UCSD-AML1 (cell line): ENCODE data around the gene GGT1.
"Not testable (repeated sequence)": the region's sequence is repeated elsewhere in the genome, so short reads cannot be mapped to it uniquely, and the experiment has no call there.

Experiments
- DNase-seq: peaks from one replicate; lab custom pipeline; 2025; ENCODE audit not compliant: unreplicated experiment; lab: John Stamatoyannopoulos, UW

Gene GGT1

GRCh38 chr22:24633231-24634023, 30.4 kb downstream of the GGT1 start:
- DNase-seq = not testable (repeated sequence)

DNA sequence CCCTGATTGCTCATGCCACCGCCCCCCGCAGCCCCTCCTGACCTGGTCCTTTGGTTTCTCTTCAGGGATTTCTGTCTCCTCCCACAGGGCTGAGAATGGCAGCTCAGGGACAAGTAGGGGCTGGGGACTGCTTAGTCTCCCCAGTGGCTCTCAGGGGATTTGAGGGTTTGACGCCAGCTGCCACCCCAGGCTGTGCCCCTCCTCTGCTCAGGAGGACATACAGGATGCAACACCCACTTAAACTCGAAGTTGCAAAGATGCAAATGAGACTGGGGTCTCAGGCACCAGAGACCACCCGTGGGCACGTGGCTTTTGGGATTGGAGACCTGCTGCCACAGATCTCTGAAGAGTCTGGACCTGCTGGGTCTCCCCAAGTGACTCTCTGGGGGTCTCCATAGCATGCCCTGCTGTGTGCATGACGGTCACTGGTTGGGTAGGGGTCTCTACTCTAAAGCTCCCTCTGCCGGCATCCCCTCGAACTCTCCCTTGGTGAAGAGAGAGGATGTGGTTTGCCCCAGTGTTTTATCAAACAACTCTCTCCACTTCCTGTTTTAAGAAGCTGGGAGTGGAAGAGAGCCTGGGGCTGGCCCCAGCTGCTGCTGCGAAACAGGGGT, 31.9 kb downstream of the GGT1 start:
- DNase-seq = peak; percentile 44

GRCh38 chr22:24636513-24636912, 33.5 kb downstream of the GGT1 start:
- not testable (repeated sequence) for DNase-seq

GRCh38 chr22:24642307-24642706, 39.3 kb downstream of the GGT1 start:
- DNase-seq = not testable (repeated sequence)

DNA sequence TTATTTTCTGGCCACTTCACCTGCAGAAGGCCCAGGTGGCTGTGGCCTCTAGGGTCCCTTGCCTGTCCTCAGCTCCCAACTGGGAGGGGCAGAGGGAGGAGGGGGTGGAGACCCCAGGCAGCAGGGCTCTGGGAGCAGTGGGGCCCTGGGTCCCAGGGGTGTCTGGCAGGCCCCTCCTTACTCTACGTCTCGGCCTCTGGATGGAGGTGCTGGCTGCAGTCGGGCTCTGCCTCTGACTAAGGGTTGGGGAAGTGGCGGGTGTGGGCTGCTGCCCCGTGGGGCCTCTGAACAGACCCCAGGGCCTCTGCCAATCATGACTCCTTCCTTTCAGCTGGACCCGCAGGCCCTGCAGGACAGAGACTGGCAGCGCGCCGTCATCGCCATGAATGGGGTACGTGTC, 41.4 kb downstream of the GGT1 start:
- not testable (repeated sequence) for DNase-seq

GRCh38 chr22:24645408-24646399, 42.7 kb downstream of the GGT1 start:
- not testable (repeated sequence) for DNase-seq

DNA sequence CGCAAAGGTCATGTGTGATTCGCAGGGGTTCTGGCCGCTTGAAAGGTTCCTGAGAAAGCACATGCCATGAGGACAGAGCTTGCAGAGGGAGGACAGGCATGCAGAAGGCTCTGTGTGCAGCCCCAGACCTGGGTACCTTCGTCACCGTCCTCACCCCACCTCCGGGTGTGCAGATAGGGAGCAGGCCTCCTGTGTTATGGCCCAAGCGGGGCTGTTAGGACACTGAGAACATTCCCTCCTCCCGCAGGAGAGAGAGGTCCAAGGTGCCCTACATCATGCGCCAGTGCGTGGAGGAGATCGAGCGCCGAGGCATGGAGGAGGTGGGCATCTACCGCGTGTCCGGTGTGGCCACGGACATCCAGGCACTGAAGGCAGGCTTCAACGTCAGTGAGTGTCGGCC, 43.8 kb downstream of the GGT1 start:
- not testable (repeated sequence) for DNase-seq

DNA sequence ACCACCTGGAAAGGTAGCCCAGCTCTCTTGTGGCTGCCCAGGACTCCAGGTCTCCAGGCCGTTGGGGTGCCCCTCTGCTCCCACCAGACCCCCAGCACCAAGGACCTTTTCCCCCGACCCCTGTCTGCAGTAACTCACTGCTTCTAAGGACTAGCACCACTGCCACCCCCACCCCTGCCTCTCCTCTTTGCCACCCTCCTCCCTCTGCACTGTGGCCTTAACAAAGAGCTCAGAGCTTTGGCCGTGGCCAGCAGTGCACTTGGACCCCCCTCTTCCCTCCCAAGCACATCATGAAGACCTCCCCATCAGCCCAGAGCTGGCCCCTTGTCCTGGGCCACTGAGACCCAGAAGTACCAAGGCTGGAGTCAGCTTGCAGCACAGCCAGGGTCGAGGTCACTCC, 46.4 kb downstream of the GGT1 start:
- DNase-seq = not testable (repeated sequence)

- not testable (repeated sequence) for DNase-seq
Observed at GRCh38 chr22:24650884-24651283, 47.9 kb downstream of the GGT1 start.

DNA sequence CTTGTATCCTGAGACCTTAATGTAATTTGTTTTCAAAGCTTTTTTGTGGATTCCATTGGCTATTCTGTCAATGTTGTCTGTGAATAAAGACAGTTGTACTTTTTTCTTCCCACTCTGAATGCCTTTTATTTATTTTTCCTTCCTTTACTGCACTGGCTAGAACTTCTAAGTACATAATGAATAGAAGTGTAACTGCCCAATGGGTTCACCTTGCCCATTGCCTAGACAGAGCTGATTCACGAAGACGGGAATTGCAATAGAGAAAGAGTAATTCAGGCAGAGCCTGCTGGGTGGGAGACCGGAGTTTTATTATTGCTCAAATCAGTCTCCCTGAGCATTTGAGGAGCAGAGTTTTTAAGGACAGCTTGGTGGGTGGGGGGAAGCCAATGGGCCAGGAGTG, 62.4 kb downstream of the GGT1 start:
- DNase-seq = not testable (repeated sequence)

DNA sequence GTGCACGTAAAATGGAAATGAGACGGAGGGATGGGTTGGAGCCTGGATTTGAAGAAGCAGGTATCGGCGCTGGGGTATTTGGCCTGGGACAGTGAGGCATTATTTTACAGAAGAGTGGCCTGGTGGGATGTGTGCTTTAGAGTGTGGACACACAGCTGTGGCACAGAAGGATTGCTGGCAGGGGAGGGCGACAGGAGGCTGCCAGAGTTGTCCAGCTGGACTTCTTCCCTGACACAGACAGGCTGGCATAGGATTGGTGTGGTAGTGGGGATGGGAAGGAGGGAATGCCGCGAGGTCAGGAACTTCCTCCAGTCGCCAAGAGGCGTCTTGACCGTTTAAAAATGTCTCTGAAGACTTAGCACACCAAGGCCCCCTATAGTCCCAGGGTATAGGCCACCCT, 64.9 kb downstream of the GGT1 start:
- DNase-seq = not testable (repeated sequence)

DNA sequence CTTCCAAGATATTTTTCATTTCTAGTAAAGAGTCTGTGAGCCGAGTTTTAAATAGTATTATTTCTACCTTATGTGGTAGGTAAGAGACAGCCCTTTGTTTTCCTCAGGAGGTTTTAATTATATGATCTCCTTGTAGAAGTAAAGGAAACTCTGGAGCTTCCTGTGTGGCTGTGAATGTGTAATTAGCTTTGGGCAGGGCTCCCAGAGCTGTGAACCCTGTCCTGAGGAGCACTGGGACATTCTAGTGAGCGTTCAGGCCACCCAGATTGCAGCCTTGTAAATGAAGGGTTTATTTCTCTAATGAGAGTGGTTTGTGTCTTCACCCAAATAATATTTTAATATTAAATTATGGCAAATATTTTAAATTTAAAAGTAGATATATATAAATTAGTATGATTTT, 69.5 kb downstream of the GGT1 start:
- DNase-seq = not testable (repeated sequence)
